Gastroesophageal sphincter (tissue), 4 donors: Measurements from ENCODE around the gene SIPA1L3. TPM values are rescaled to one million over a fixed set of nuclear protein-coding genes. Genes with fewer than 3 reads are reported as not detected.
"Not testable (repeated sequence)": the region's sequence is repeated elsewhere in the genome, so short reads cannot be mapped to it uniquely, and the experiment has no call there.

ENCODE experiments used
- ATAC-seq: fragments of 150-250 bp; one replicate; pipeline ENCODE4 v1.9.1; 2016; ENCODE audit warnings: mild to moderate bottlenecking, moderate library complexity
- H3K27ac ChIP-seq, 4 donors: fragments of 200-600 bp; sonication (generic) in 3 of 4; 1 replicate in 3 of 4; 2 replicates in 1 of 4; pipeline ENCODE4 v1.5.1; 2016 to 2019
- H3K27me3 ChIP-seq: fragments of 200-600 bp; sonication (generic); one replicate; pipeline ENCODE4 v1.5.1; 2019
- H3K36me3 ChIP-seq, 2 donors: fragments of 200-600 bp; sonication (generic); one replicate each; pipeline ENCODE4 v1.5.1; 2019; ENCODE audit warnings: control low read depth in 1 of 2
- H3K4me1 ChIP-seq, 3 donors: fragments of 200-600 bp; sonication (generic); 1 replicate in 2 of 3; 2 replicates in 1 of 3; pipeline ENCODE4 v1.5.1; 2016 to 2019; ENCODE audit warnings: control low read depth in 2 of 3
- H3K4me3 ChIP-seq, 2 donors: fragments of 200-600 bp; sonication (generic); one replicate each; pipeline ENCODE4 v1.5.1; 2019; ENCODE audit warnings: mild to moderate bottlenecking in 1 of 2, moderate library complexity in 1 of 2
- H3K9me3 ChIP-seq, 3 donors: fragments of 200-600 bp; sonication (generic); one replicate each; pipeline ENCODE4 v1.5.1; 2017 to 2019; ENCODE audit warnings: control low read depth in 2 of 3
- EP300 ChIP-seq: sonication (generic); formaldehyde crosslinking; IDR thresholded peaks from one replicate; pipeline ENCODE4 v1.6.1; 2017; ENCODE audit warnings: antibody characterized with exemption, mild to moderate bottlenecking
- POLR2A ChIP-seq, 2 donors: fragments of 450-650 bp; IDR thresholded peaks; one replicate each; pipeline ENCODE4 v1.6.1; 2017; ENCODE audit warnings: antibody characterized with exemption in 2 of 2, mild to moderate bottlenecking in 2 of 2, moderate library complexity in 1 of 2
- POLR2AphosphoS5 ChIP-seq: sonication (generic); formaldehyde crosslinking; IDR thresholded peaks from one replicate; pipeline ENCODE4 v1.6.1; 2017; ENCODE audit warnings: antibody characterized with exemption
- WGBS, 2 donors: methylation state at CpG; one replicate each; pipeline ENCODE4 v1.1.5; 2018; ENCODE audit warnings: low coverage in 1 of 2; 5-methylcytosine and 5-hydroxymethylcytosine counted together
- total RNA-seq, 4 donors: library from RNA; depleted of rRNA; stranded (reverse); fragments of >200 nt; gene quantifications; one replicate each; pipeline ENCODE4 v1.1.0, GENCODE V29; 2016
- TF ChIP-seq, protein P1 (sequence below), 4 experiments: fragments of 200-600 bp in 2 of 4; fragments of 450-650 bp in 2 of 4; sonication (generic) in 1 of 4; IDR thresholded peaks; one replicate each; pipeline ENCODE4 v1.5.1; 2017 to 2019; ENCODE audit warnings: antibody characterized with exemption in 4 of 4, mild to moderate bottlenecking in 2 of 4, moderate library complexity in 2 of 4

Gene SIPA1L3
- total RNA-seq, 4 donors from 2014 or later, result 5.9 to 20.2 (median 11.8) TPM

DNA sequence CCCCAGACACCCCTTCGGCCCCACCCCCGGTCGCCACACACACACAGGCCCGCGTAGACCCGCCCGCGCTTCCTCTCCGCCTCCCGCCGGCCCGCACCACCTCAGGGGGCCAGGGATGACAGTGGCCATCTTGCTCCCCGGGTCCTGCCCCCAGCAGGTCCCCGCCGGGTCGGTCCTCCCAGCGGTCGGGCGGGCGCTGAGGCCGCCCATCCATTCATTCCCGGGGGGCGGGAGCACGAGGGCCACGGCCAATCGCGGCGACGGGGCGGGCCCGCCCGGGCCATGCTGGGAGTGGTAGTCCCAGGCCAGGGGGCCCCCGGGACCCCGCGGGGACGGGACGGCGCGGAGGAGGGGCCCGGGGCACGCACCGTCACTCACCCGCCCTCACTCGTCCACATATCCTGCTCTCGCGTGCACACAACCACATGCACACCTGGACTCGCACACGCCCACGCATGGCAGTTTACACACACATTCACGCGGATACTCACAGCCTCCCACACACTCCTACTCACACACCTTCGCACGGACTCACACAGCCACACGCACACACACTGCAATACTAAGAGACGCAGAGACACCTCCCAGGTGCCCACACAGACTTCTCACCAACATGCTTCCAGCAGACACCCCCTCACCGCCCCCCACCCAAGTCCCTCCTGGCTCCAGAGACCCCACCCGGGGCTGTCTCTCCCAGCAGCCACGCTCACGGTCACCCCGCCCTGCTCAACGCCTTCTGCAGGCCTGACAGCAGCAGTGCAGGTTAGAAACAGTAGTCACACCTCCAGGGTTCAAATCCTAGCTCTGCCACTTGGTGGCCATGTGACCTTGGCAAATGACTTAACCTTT lies 317.2 kb downstream of the SIPA1L3 start, which contains the start of gene DPF1:
Gene DPF1, minus strand, starts transcription at position 209 of the 849 bp plus-strand sequence. Its CDS starts 80 bp downstream, at position 129.
- peaks cover 0 to 25% (median 20%) of the 10 kb centered on the region in 3 donors for H3K4me1 ChIP-seq
- peak within 1 kb of the TSS in 1 of 2 donors; percentile 43 for H3K4me3 ChIP-seq
- no peaks in the 10 kb centered on the region for H3K9me3 ChIP-seq
- ATAC-seq, result no peak
- TF ChIP-seq, protein P1, sequence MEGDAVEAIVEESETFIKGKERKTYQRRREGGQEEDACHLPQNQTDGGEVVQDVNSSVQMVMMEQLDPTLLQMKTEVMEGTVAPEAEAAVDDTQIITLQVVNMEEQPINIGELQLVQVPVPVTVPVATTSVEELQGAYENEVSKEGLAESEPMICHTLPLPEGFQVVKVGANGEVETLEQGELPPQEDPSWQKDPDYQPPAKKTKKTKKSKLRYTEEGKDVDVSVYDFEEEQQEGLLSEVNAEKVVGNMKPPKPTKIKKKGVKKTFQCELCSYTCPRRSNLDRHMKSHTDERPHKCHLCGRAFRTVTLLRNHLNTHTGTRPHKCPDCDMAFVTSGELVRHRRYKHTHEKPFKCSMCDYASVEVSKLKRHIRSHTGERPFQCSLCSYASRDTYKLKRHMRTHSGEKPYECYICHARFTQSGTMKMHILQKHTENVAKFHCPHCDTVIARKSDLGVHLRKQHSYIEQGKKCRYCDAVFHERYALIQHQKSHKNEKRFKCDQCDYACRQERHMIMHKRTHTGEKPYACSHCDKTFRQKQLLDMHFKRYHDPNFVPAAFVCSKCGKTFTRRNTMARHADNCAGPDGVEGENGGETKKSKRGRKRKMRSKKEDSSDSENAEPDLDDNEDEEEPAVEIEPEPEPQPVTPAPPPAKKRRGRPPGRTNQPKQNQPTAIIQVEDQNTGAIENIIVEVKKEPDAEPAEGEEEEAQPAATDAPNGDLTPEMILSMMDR (IDR thresholded peaks at IDR 0.05), result no peak
- TF ChIP-seq POLR2AphosphoS5, result no peak
- TF ChIP-seq EP300, result no peak
- TF ChIP-seq POLR2A (IDR thresholded peaks at IDR 0.05), result no peak
- H3K27me3 ChIP-seq, result peaks cover 94% of the 10 kb centered on the region
- H3K27ac ChIP-seq, result no peak within 1 kb of the TSS
- 3 to 9% methylated on average over 5 to 15 of the region's 61 CpGs for WGBS, 2 donors
- no peaks in the 10 kb centered on the region for H3K36me3 ChIP-seq

DNA sequence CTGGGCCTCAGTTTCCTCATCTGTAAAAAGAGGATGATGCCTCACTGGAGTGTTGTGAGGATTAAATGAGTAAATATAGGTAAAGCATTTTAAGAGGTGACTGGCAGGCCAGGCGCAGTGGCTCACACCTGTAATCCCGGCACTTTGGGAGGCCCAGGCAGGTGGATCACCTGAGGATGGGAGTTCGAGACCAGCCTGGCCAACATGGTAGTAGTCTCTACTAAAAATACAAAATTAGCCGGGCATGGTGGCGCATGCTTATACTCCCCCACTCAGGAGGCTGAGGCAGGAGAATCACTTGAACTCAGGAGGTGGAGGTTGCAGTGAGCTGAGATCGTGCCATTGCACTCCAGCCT lies 317.8 kb downstream of the SIPA1L3 start:
- H3K36me3 ChIP-seq, H3K27ac ChIP-seq, H3K9me3 ChIP-seq, H3K4me3 ChIP-seq, ATAC-seq: not testable (repeated sequence)
- peaks cover 94% of the 10 kb centered on the region for H3K27me3 ChIP-seq
- peaks cover 0 to 31% (median 22%) of the 10 kb centered on the region in 3 donors for H3K4me1 ChIP-seq
- 90 to 100% methylated on average over 2 to 4 of the region's 6 CpGs for WGBS, 2 donors

DNA sequence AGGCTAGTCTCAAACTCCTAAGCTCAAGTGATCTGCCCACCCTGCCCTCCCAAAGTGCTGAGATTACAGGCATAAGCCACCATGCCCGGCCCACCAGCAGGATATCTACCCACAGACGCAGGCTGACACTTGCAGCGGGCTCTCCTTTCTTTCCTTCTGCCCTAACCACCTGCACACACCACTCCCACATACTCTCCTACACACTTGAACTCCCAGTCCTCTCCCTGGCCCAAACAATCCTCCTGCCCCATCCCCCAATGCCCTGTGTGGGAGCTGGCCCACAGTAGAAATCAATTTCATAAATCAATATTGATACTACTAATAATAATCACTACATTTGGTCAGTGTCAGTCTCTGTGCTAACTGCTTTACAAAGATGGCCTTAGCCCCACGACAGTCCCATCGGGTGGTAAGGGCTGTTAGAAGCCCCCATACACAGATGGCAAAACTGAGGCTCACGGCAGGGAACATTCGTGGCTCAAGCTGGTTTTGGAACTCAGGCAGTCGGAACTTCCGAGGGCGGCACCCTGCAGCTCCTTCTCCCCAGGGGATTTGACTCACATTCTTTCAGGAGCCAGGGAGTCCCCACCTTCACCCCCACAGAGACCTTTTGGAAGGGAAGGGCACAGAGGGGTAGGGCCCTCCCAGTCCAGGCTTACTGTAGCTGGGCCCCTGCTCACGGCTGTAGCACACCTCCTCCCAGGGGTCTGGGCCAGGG lies 320.4 kb downstream of the SIPA1L3 start:
- no peak overlapping the region for H3K27ac ChIP-seq
- WGBS, 2 donors, result 63 to 76% methylated on average over 2 to 5 of the region's 11 CpGs

DNA sequence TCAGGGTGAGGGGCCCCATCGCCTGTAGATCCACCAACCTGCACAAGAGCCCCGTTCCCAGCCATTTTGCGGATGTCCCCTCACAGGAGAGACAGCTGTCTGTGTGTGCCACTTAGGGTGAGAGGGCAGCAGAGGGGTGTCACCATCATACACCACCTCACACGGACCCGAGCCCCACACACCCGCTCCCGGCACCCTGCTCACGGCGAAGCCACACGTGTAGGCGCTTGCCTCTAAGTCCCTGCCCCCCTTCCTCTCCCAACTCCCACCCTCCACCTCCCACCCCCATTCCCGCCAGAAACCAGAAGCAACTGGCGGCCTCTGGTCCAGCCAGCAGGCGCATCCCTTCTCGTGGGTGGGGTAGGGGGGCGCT lies 321.0 kb downstream of the SIPA1L3 start:
- H3K27ac ChIP-seq, result no peak overlapping the region
- TF ChIP-seq, protein P1 (IDR thresholded peaks at IDR 0.05), result no peak
- TF ChIP-seq POLR2AphosphoS5, result no peak
- no peak for TF ChIP-seq EP300
- no peak for TF ChIP-seq POLR2A (IDR thresholded peaks at IDR 0.05)
- H3K4me3 ChIP-seq, result peak overlapping the region in 1 of 2 donors; percentile 6
- WGBS, 2 donors, result 0% methylated on average over 2 of the region's 16 CpGs; no CpG with 5 or more reads in 1 of the 2 donors
- H3K36me3 ChIP-seq, result no peaks in the 10 kb centered on the region
- no peaks in the 10 kb centered on the region for H3K9me3 ChIP-seq
- H3K4me1 ChIP-seq, result peaks cover 0 to 31% (median 22%) of the 10 kb centered on the region in 3 donors
- peaks cover 100% of the 10 kb centered on the region for H3K27me3 ChIP-seq
- ATAC-seq, result no peak

More for the DNA sequence above, 320.4 kb downstream of the SIPA1L3 start:
- Histone ChIP-seq H3K9me3 (no peaks in the 10 kb centered on the region), H3K36me3 (no peaks in the 10 kb centered on the region), H3K4me1 (peaks cover 0 to 31% (median 22%) of the 10 kb centered on the region in 3 donors), H3K4me3 (no peak overlapping the region), H3K27me3 (peaks cover 100% of the 10 kb centered on the region)
- TF ChIP-seq, protein P1 (IDR thresholded peaks at IDR 0.05), result no peak
- TF ChIP-seq POLR2A (IDR thresholded peaks at IDR 0.05), result no peak
- no peak for TF ChIP-seq POLR2AphosphoS5
- no peak for TF ChIP-seq EP300
- no peak for ATAC-seq
